Activated CD8-positive, alpha-beta memory T cell treated with anti-CD3 and anti-CD28 coated beads, Interleukin-2, amount 50 U/mL, for 1 hour (primary cell): ENCODE measurements around the gene OXER1.

Experiments used
- DNase-seq: peaks from one replicate; pipeline ENCODE4 v3.0.0-alpha.2; 2020; ENCODE audit errors: extremely low read depth

The OXER1 gene

DNA sequence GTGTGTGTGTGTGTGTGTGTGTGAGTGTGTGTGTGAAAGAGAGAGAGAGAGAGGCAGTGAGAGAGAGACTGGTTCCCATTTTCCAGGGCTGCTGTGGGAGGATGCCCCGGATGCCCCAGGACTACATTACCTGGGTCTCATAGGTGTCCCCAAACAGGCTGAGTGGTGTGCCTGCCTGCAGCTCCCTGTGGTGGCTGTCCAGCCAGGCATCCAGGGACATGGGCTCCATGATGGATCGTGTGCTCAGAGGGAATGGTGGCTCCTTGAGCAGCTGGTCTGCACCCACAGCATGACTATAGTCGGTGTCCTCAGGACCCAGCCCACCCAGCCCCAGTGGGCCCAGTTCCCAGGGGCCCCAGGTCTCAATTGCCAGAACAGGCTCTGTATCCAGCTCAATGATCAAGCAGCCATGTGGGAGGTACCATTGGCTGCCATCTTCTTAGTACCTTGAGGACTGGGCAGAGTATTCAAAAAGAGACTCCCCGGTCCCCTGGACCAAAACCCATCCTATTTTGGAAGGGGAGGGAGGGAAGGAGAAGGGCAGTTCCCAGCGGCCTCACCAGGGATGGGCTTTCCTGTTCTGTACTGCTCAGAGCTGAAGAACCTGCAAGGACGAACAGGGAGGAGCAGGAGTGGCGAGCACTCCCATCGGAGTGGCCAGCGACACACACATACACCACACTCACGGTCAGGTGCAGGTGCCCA, 5.8 kb upstream of the OXER1 start:
- DNase-seq, result no peak

DNA sequence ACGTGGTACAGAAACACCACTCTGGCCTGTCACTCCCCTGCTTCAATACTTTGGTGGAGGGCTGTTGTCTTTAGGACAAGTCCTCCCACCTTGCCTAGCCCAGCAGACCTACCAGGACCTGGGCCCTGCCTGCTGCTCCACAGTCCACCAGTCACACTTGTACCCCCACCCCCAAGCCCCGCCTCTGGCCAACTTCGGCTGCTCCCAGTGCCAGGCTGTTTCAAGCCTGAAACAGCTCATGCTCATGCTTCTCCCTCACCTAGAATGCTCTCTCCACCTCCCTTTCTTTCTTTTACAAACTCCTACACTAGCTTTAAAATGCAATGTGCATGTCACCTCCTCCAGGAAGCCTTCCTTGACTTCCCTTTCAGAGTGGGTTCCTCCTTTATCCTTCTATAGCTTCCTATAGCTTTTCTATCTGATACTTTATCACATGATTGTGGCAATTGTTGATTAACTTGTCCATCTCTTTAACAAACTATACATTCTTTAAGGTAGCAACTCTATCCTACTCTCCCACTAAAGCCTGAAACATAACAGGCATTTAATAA, 4.8 kb upstream of the OXER1 start:
- DNase-seq, result no peak

DNA sequence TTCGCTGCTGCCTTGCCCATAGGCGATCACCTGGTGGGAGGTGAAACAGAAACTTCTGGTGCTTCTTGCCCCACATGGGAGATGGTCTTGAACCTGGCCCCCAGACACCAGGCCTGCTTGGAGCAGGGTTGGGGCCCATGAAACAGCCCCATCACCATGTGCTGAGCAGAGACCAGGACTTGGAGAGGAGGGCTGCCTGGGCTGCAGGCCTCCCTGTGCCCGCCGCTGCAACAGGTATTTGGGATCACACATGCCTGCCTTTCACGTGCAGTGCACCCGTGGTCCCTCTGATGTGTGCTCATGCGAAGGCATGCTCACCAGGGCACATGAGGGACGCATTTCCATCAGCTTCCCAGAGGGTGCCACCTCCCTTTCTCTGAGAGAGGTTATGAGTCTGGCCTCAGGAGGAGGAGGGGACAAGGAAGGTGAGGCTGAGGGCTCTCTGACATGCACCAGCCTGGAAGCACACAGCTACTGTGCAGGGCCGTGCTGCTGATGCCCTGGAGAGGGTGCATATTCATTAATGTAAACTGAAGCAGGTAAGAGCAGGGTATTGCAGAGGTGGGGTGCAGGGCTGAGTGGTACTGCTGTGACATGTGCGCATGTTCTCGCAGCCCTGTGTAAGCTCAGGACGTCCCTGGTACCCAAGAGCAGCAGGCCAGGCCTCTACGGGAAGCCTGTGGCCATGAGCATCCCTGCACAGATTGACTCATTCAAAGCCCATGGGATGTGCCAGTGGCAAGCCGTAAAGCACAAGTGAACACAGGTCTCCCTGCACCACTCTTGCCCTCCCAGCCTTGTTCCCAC, 4.2 kb upstream of the OXER1 start:
- DNase-seq, result no peak

DNA sequence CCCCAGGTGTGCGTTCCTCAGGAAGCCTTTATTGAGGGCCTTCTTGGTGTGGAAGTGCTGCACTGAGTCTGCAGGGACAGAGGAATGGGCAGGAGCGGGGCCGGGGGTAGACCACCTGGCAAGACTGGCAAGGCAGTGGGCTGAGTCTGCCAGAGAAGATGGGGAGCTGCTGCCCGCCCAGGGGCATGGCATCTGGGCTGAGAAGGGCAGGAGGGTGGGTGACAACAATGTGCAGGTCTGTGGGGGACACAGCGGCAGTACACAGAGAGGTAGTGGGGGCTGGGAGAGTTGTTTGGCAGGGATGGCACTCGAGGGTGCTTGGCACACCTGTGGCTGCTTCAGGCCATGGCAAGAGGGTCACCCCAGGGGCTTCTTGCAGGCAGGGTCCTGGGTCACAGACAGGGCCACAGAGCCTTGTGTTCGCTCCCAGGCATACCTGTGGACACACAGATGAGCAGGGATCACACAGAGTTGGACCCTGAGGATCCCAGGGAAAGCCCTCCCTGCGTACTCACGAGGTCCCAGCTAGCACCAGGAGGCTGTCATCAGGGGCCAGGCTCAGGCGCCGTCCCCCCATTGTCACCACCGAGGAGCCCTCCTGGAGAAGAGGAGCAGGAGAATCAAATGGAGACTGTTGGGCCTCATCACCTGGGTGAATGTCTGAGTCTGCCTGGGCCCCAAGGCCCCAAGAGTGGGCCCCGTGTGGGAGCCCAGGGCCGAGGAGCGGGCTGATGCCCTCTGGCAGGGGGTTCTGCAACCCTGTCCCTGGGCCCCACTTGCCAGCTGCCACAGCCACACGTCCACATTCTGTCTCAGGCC, 3.4 kb upstream of the OXER1 start:
- DNase-seq, result no peak

DNA sequence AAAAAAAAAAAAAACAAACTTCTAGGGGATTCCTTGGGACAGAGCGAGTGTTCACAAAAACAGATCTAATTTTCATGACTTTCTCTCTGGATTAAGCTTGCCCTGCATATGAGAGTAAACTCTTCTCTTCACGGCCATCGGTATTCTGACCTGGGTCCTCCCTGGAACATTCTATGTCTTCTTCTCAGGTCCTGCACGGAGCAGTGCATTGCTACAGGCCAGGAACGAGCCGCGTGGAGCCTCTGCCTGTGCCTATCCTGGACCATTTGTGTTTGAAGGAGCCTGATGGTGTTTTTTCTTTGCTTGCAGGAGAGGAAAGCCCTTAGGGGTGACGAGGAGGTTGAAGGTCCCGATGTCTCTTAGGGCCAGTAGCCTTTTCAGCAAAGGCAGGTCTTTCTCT, 1.8 kb upstream of the OXER1 start:
- no peak for DNase-seq

DNA sequence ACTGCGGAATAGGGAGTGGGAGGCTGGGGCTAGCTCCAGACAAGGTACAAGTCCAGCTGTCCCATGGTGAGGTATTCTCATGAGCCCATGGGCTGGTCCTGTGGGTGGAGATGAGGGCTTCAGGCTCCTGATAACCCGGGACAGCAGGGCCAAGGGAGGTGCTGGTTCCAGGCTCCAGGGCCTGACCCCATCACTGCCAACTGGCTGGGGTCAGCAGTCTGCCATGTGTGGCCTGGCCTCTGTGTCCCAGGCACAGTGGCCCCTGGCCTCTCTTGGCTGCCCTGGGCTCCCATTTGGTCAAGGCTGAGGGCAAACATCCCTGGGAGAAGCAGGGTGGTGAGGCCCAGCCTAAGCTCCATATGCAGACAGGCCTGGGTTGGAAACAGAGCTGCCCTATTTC, 966 bp upstream of the OXER1 start:
- DNase-seq, result no peak

DNA sequence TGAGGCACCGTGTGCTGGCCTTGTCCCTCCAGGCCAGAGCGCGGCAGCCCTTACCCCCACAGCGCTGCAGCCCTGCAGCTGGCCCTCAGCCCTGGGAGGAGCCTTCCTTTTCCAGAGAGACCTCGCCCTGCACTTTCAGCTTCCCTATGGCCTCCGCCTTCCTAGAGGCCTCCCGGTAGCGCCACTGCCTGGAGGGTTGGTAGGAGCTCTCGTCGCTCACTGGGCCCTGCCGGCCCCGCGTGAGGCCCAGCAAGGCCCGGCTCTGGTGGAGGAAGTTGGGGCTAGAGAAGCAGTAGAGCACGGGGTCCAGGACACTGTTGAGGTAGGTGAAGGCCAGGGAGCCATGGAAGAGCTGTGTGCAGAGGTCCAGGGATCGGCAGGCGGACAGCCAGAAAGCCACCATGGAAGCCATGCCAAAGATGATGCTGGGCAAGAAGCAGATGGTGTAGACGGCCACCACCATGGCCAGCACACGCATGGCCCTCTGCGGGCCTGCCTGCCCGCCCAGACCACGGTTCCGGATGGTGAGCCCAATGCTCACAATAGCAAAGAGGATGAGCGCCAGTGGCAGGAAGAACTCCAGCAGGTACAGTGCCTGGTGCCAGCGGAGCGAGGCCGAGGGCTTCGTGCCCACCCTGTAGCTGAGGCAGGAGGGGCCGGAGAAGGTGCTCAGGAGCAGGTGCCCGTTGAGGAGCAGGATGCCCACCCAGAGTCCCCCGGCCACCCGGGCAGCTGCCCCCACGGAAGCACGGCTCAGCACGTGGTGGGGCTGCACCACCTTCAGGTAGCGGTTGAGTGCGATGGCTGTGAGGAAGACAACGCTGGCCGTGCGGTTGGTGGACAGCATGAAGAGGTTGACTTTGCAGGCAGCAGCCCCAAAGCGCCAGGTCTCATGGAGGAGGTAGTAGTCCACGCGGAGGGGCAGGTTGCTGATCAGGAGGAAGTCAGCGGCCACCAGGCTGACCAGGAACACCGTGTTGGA, 821 bp downstream of the OXER1 start:
- DNase-seq, result no peak

DNA sequence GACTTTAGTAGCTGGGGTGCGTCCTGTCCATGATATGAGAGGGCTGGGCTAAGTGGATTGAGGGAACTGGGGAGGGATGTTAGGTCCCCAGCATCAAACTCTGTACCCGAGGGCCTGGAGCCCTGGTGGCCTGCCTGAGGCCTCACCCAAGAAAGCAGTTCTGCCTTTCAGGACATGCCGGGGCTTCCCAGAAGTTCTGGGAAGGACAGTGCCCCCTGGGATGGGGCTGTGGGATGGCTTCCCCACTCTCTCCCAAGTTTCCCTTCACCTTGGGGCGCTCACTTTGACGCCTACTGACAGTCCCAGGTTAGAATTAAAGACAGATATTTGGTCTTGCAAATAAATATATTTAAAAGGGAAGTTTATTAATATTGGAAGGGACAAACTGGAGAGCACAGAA, 1.8 kb downstream of the OXER1 start:
- DNase-seq, result no peak

DNA sequence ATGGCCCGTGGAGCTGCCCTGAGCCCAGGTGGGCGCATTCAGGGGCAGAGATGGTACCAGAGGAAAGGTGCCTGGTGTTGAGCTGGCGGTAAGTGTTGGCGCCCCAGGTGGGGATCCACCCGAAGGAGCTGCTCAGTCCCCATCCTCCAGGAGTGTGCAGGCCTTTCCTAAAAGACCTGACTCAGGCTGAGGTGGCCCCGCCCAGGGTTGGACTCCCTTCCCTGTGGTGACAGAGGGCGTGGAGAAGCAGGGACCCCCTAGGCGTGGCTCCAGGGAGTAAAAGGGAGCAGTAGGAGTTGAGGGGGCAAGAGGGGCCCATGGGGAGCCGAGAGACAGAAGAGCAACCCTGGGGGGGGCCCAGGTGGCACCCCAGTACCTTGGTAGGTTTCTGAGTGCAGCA, 2.4 kb downstream of the OXER1 start:
- no peak for DNase-seq

DNA sequence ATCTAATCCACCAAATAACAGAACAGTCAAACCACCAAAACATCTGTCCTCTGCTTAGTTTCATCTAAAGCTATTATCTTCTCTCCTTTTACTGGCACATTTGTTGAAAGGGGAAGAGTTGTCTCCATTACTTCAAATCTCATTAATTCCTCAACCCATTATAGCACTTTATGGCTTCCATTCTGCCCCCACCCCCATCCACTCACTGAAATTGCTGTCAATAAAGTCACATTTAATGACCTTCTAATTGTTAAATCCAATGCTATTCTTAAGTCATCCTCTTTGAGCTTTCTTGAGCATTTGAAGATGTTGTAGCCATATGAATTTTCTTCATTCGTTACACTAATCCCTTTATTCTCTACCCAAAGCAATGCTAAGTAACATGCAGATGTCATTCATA, 5.2 kb downstream of the OXER1 start:
- no peak for DNase-seq

DNA sequence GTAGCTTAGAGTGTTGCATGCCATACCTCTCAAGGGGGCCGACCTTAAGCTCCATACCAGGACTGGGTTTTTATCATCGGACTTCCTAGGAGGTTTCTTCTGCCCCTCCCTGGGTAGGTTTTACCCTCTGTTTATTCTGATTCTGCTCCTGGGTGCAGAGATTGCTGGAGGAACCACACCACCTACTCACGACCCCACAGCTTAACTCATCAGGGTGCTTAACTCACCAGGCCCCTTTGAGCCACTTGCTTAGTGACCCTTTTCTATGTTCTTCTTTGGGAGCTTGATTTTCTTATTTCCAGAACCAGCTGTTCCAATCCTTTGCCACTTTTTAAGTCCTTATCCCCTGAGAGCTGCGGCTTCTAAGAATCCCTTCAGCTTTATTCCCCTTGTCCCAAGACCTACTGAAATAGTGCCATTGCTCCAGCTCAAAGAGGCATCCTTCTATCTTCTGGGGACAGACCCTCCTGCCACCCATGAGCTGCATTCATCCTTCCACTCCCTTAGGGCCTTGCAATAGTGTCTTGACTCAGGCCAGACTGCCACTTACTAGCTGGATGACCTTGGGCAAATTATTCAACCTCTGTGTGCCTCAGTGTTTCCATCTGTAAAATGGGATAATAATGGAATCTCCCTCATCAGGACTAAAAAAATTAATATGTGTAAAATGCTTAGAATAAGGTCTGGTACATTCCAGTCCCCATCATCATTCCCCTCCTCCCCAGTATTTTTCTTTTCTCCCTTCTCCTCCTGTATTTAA, 5.8 kb downstream of the OXER1 start:
- no peak for DNase-seq

DNA sequence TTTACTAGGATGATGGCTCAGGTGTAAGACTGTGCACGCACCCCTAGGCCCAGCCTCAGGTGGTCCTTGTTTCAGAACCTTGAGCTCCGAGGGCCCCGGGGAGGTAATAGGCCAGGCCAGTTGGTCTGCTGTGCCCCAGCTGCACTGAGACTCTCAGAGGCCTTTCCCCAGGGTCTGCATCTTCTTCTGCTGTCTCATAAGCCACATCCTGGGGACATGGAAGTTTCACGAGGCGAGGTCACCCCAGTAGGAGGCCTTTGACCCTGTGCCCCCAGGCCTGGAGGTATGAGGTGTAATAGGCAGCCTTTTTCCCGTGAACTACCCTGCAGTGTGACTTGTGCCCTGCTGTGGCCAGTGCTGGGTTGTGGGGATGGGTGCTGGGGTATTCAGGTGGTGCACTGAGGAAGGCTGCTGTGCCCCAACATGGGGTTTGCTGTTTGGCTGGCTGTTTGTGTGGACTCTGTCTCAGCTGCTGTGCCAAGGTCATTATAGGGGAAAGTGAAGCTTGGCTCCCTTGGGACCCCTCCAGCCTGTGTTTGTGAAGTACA, 6.9 kb downstream of the OXER1 start:
- no peak for DNase-seq

DNA sequence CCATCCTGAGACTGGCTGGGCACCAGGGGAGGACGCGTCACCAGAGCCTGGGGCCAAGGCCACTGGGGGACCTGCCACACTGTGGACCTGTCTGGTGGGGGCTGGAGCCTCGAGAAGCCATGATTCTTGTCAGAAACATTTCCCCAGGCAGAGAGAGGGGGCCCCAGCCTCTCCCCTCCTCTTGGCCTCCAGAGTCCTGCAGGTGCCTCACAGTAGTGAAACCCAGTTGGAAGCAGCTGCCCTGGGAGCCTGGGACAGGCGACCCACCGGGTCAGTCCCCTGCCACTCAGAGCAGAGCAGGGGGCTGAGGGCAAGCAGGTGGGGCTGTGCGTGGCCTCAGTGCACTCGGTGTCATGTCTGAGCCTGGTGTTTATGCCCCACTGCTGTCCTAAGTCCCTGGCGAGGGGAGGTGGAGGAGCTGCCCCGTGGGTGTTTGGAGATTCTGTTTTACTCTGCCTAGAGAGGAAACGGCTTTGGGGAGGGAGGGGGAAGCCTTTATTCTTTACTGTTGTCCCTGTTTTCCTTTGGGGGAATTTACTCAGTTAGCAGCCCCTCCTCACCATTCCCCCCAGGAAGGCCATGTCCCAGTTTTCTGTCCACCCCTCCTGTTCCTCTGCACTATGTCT, 7.7 kb downstream of the OXER1 start:
- DNase-seq, result no peak

DNA sequence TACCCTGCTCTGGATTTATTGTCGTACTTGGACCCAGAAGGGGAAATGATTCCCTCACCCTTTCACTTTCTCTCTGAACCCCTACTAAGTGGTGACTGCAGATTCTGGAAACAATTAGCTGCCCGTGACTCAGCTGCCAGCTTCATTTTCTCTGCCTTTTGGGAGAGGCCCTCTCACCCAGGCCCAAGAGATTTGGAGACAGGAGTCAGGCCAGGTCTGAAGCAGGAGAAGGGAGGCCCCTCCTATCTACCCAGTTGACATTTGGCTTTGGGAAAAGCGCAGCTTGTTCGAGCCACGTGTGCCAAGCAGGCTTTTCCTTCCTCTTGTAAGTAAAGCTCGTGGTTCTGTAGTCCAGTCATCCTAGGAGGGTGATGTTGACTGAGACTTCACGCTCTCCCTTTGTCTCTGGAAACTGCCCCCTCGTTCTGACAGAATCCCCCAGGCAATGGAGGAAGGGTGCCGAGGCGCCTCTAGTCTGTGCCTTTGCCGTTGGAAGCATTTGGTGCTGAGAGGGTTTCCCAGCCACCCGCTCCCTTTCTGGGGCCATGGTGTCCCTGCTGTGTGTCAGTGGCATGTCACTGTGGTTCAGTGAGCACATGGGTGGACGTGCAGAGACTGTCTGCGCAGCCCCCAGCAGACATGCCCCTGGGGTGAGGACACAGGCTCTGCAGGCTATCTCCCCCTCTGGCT, 8.6 kb downstream of the OXER1 start:
- DNase-seq, result no peak

DNA sequence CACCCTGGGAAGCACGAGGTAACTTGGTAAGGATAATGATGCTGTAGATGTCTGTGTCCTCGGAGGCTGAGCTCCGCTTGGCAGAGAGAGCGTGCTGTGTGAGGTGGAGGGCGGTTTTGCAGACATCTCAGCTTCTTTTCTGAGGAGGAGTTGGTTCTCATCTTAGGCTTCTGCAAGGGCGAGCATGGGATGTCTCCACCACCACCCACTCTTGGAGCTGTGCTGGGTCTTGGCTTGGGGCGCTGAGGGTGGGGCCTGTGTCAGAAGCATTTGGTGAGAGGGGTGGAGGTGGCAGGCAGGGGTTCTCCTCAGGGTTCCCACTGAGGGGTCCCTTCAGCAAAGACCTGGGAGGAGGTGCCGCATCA, 9.2 kb downstream of the OXER1 start:
- DNase-seq, result no peak

DNA sequence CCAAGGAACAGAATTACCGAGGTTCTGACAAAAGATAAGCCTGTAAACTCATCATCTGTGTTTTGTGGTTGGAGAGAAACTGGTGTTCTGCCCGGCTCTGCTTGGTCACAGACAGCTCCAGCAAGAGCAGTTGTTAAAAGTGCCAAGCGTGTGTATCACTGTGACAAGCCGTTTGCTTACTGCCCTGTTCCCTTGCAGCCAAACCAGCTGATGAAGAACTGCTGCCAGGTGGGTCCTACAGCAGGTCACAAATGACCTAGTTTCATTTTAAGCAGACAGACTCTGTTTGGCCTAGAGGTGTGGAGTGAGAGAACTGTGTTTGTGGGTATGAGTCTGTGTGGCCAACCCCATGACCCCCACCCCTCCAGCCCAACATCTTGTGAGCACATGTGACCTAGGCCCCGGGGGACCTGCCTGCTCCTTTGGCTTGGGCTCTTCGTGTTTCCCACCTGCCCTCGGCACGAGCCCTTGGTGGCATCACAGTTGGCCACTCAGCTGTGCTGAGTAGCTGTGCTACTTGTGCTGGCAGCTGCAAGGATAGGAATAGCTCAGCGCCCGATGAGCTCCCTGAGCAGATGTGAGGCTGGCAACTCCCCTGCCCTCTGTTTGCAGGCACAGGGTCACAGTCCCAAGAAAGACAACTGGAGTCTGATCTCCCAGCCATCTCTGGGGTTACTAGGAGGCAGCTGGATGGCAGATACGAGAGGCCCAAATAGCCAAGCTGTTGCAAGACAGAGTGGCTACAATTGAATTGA, 9.7 kb downstream of the OXER1 start:
- DNase-seq, result no peak

DNA sequence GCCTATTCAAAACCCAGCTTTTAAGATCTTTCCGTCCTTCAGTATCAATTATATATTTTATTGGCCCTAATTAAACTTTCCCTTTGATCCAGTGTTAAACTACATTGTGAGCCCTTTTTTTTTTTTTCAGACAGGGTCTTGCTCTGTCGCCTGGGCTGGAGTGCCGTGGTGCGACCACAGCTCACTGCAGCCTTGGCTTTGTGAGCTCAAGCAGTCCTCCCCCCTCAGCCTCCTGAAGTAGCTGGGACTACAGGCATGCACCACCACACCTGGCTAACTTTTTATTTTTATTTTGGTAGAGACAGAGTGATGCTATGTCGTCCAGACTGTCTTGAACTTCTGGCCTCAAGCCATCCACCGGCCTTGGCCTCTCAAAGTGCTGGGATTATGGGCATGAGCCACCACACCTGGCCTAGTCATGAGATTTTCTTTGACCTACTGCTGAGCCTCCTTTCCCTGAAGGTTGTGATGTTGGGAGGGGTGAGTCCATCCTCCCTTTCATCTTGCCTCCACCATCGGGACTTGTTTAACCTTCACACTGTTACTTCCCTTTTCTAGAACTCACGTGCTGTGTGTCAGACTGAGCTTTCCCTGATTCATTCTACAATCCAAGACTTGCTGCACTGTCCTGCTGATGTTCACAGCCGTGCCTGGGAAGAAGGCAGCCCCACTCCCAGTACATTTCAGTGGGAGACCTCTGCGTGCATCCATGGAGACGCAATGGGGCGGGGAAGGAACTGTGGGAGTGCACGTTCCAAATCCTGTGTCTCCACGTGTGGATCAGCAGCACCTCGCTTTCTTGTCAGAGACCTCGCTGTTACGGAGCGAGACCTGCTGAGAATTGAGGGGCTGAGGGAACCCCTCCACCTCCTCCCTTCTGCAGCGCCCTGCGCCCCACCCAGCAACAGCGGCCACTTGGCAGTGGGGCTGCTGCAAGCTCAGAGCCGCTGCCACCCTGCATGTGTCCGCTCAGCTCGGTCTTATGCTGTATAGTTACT, 10.8 kb downstream of the OXER1 start:
- DNase-seq, result no peak
